HG03439 (cell line): Measurements from ENCODE around the gene HMHB1.
"Not testable (repeated sequence)": the region's sequence is repeated elsewhere in the genome, so short reads cannot be mapped to it uniquely, and the experiment has no call there.

Experiments
- ATAC-seq: cut with Tn5 transposase; IDR thresholded peaks from one replicate; pipeline ENCODE4 v1.9.1; 2021; ENCODE audit warnings: mild to moderate bottlenecking, moderate library complexity; ENCODE audit not compliant: unreplicated experiment

Gene HMHB1

GRCh38 chr5:143801252-143801939, 10.6 kb upstream of the HMHB1 start:
- no peak for ATAC-seq

- ATAC-seq, result no peak
Observed at GRCh38 chr5:143805861-143806260, 6.1 kb upstream of the HMHB1 start.

DNA sequence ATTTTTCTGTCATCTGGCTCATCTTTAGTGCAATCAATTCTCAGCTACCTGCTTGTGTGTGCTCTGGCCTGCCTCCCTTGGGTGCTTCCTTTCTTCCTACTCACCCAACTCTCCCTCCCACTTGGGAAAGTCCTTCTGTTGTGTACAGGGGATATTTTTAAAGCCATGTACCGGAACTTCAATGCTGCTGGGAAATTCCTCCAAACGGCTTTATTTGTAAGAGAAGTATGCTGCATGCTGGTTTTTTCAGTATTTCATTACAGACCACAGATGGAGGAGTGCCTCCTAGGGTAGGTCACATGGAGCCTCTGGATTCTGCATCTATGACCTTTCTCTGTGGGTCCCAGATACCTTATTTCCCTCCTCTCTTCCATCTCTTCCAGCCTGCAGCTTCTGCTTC, 5.4 kb upstream of the HMHB1 start:
- ATAC-seq, result no peak

DNA sequence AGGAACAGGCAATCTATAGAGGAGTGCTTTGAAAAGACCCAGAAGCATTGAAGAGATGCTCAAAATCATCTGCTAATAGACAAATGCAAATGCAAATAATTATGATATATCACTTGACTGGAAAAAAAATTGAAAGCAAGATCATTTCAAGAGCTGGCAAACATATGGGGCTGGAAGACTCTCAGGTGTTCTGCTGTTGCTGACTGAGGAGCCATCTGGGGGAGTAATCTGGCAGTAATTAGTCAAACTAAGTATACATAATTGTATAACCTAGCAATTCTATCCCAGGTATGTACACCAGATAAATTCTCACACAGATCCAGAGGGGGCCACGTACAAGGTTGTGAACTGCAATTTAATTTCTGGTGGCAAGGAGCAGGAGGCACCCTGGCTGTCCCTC, 4.6 kb upstream of the HMHB1 start:
- ATAC-seq, result no peak

- not testable (repeated sequence) for ATAC-seq
Observed at GRCh38 chr5:143816370-143816769, 4.4 kb downstream of the HMHB1 start.

DNA sequence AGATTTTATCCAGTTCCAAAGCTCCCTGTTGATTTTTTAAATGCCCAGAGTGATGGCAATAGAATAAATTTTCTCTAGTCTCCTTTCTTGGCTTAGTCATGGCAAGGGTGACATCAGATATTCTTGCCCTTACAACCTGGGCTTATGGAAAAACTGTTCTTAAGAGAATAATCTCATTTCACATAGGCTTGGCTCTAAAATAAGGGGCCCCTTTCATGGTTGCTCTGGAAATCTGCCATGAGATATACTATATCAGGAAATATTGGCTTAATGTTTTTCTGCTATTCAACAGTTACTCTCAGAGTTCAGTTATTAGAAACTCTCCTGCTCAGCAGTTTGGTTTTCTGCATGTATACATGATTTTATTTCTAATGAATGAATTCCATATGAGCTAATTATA, 7.8 kb downstream of the HMHB1 start:
- no peak for ATAC-seq

GRCh38 chr5:143820451-143820850, 8.5 kb downstream of the HMHB1 start:
- ATAC-seq, result no peak

GRCh38 chr5:143824851-143825720, 13.1 kb downstream of the HMHB1 start:
- peak; percentile 73 for ATAC-seq

- peak; percentile 90 for ATAC-seq
Observed at GRCh38 chr5:143826951-143827444, 15.0 kb downstream of the HMHB1 start.

DNA sequence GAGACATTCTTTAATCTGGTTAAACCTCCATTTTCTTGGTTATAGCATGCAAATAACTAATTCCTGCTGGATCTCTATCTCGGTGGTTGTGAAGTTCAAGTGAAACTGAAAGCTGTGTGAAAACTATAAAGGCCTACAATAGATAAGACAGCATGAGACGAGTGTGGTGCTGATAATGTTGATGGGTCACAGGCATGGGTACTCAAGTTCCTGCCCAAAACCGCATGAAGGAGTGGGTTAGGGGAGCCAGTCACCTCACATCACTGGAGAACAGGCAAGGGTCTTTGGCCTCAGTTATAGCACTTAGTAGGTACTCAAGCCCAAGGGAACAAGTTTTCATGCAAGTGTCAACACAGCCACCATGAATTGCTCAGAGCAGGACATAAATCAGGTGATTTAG, 16.7 kb downstream of the HMHB1 start:
- ATAC-seq, result no peak

DNA sequence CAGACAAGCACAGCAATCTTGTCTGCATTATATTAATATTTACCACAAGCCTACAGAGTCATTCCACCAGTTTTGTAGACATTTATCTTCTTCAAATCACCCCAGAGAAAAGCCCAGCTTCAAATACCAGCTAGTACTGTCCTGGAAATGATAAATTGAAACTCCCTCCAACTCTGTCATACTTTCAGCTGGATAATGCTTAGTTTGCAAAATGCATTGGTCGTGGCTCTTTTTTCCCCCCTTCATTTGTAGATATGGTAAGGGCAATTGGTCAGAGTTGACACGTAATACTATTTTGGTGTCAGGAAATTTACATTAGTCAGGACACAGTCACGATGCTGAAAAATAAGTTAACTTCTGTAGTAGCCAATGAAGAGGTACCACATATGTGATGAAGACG, 21.2 kb downstream of the HMHB1 start:
- ATAC-seq, result no peak

GRCh38 chr5:143835251-143835650, 23.3 kb downstream of the HMHB1 start:
- no peak for ATAC-seq

DNA sequence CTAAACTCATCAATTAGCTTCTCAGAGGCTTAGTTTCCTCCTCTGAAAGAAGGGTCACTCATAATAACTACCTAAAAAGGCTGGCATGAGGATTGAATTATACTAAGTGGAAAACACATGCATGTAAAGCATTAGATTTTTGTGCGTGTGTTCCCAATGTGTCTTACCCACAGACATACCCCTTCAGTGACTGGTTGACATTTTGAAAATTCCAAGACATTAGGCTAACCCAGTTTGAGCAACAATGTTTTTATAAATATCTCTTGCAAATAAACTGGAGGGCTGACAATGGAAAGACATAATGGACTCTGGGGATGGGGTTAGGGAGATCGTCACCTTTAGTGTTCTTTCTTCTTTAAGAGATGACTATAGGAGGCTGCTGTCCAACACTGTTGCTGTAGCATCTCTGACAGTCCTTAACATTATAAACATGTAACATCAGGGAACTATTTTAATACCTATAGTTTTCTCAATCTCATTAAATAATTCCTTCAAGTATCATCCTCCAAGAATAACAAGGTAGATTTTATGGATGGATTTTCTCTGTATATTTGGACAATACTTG, 24.3 kb downstream of the HMHB1 start:
- ATAC-seq, result no peak

DNA sequence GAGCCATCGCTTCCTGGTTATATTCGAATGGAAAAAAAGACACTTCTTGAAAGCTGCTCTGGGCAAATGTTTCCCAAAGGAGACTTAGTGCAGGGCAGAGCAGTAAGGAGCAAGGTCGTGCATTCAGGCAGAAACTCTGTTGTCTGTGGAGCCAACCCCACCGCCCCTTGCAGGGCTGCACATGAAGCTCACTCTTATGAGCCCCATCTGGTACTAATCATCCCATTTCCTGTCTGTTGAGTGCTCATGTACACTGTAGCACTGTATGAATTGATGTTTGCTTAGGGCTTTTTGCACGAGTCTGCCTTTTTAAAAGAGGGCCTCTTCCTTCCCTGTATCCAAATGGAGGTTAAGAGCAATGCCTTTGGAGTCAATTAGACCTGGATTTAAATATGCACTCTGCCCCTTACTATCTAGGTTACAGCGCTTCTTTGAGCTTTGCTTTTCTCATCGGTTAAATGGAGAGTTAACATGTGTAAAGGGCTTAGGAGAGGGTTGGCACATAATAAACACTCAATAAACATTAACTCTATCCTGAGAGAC, 25.4 kb downstream of the HMHB1 start:
- ATAC-seq, result no peak

- no peak for ATAC-seq
Observed at GRCh38 chr5:143841446-143841845, 29.5 kb downstream of the HMHB1 start.

DNA sequence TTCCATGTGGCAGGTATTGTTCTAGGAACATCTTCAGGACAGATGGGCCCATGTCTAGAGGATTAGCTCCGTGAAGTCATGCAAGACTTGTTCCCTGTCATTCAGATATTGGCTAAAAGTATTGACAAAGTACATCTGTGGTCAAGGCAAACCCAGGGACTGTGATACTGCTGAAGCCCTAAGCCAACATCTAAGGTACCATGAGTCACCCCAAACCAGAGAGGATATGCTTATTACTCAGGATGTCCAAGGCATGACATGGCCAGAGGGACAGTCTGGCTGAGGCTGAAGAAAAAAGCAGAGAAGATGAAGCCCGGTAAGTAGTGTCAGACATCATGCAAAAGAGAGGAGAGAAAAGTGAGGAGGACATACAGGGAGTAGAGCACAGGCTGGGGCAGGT, 31.0 kb downstream of the HMHB1 start:
- no peak for ATAC-seq

DNA sequence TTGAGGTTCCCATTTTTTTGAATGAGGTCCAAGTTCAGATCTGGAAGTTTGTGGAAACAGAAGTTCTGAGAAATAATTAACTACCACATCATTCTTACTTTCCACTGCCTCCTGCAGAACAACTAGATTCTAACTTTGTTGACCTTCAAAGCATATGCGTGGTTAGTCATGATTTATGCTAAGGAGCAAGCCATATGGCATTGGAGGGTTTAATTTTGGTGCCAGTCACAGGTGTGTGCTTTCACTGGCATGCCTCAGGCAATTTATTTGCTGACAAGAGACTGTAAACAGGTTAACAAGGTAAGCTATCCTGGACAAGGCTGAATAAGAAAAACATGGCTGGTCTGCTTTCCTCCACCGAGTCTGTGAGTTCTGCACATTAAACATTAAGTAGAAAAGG, 31.5 kb downstream of the HMHB1 start:
- no peak for ATAC-seq

- no peak for ATAC-seq
Observed at GRCh38 chr5:143850050-143850683, 38.2 kb downstream of the HMHB1 start.

GRCh38 chr5:143851383-143851782, 39.4 kb downstream of the HMHB1 start:
- ATAC-seq, result no peak

- ATAC-seq, result no peak
Observed at GRCh38 chr5:143860211-143860610, 48.2 kb downstream of the HMHB1 start.

- ATAC-seq, result no peak
Observed at GRCh38 chr5:143862271-143862670, 50.3 kb downstream of the HMHB1 start.
